SK-N-SH treated with all-trans-retinoic acid at 6 μM for 48 hours (cell line): Measurements from ENCODE around the gene NSD1.

ENCODE experiments used
- ATAC-seq: fragments of 200-7000 bp; cut with Tn5 transposase; 3 replicates; pipeline ENCODE4 v1.9.1; 2020; ENCODE audit warnings: mild to moderate bottlenecking, moderate library complexity
- CSDC2 ChIP-seq: fragments of 250-450 bp; sonication (Bioruptor Pico); IDR thresholded peaks from 2 replicates; pipeline ENCODE4 v1.5.0; 2020; ENCODE audit warnings: mild to moderate bottlenecking, moderate library complexity
- CSRNP3 ChIP-seq: fragments of 250-450 bp; sonication (Bioruptor Pico); IDR thresholded peaks from 2 replicates; pipeline ENCODE4 v1.5.1; 2021; ENCODE audit warnings: mild to moderate bottlenecking, moderate library complexity
- ESRRG ChIP-seq: fragments of 250-450 bp; sonication (Bioruptor Pico); IDR thresholded peaks from 2 replicates; pipeline ENCODE4 v1.6.1; 2021; ENCODE audit warnings: mild to moderate bottlenecking
- ISL1 ChIP-seq: fragments of 250-450 bp; sonication (Bioruptor Pico); IDR thresholded peaks from 2 replicates; pipeline ENCODE4 v2.1.2; 2022; ENCODE audit warnings: mild to moderate bottlenecking, moderate library complexity
- OSR1 ChIP-seq: fragments of 250-450 bp; sonication (Bioruptor Pico); IDR thresholded peaks from 2 replicates; pipeline ENCODE4 v1.8.0; 2022; ENCODE audit warnings: moderate library complexity, mild to moderate bottlenecking, inconsistent platforms
- PPARA ChIP-seq: fragments of 250-450 bp; sonication (Bioruptor Pico); IDR thresholded peaks from 2 replicates; pipeline ENCODE4 v1.5.0; 2020; ENCODE audit warnings: mild to moderate bottlenecking, borderline replicate concordance
- RARB ChIP-seq: fragments of 250-450 bp; sonication (Bioruptor Pico); IDR thresholded peaks from 2 replicates; pipeline ENCODE4 v1.8.0; 2021; ENCODE audit warnings: mild to moderate bottlenecking, moderate library complexity
- SNAI2 ChIP-seq: fragments of 250-450 bp; sonication (Bioruptor Pico); IDR thresholded peaks from 2 replicates; pipeline ENCODE4 v1.5.0; 2020; ENCODE audit warnings: mild to moderate bottlenecking, moderate library complexity
- TOX ChIP-seq: fragments of 250-450 bp; sonication (Bioruptor Pico); IDR thresholded peaks from 2 replicates; pipeline ENCODE4 v1.8.0; 2021; ENCODE audit warnings: mild to moderate bottlenecking, moderate library complexity, borderline replicate concordance
- ZFP3 ChIP-seq: fragments of 250-450 bp; sonication (Bioruptor Pico); IDR thresholded peaks from 2 replicates; pipeline ENCODE4 v1.5.0; 2020; ENCODE audit warnings: mild to moderate bottlenecking, moderate library complexity
- ZFP30 ChIP-seq: fragments of 450-650 bp; formaldehyde crosslinking; IDR thresholded peaks from 2 replicates; pipeline ENCODE4 v1.5.0; 2022; ENCODE audit warnings: mild to moderate bottlenecking, moderate library complexity
- ZNF70 ChIP-seq: fragments of 450-650 bp; formaldehyde crosslinking; IDR thresholded peaks from 2 replicates; pipeline ENCODE4 v1.5.0; 2020; ENCODE audit warnings: mild to moderate bottlenecking, moderate library complexity
- ZNF8 ChIP-seq: fragments of 450-650 bp; formaldehyde crosslinking; IDR thresholded peaks from 2 replicates; pipeline ENCODE4 v1.5.0; 2020; ENCODE audit warnings: mild to moderate bottlenecking, moderate library complexity
- TF ChIP-seq, protein P1 (sequence below): fragments of 250-450 bp; sonication (Bioruptor Pico); IDR thresholded peaks from 2 replicates; pipeline ENCODE4 v1.8.0; 2020; ENCODE audit warnings: mild to moderate bottlenecking, moderate library complexity, borderline replicate concordance
- TF ChIP-seq, protein P2 (sequence below): fragments of 250-450 bp; sonication (Bioruptor Pico); IDR thresholded peaks from 2 replicates; pipeline ENCODE4 v1.5.1; 2020; ENCODE audit warnings: low read depth, mild to moderate bottlenecking, moderate library complexity
- TF ChIP-seq, protein P3 (sequence below): fragments of 250-450 bp; sonication (Bioruptor Pico); IDR thresholded peaks from 2 replicates; pipeline ENCODE4 v1.5.0; 2020; ENCODE audit warnings: mild to moderate bottlenecking, moderate library complexity
- TF ChIP-seq, protein P4 (sequence below): fragments of 250-450 bp; sonication (Bioruptor Pico); IDR thresholded peaks from 2 replicates; pipeline ENCODE4 v1.8.0; 2021; ENCODE audit warnings: low read depth, mild to moderate bottlenecking, moderate library complexity, borderline replicate concordance

Gene NSD1

GRCh38 chr5:177132136-177133095, 1.2 kb upstream of the NSD1 start:
- TF ChIP-seq ZFP3 (CRISPR knock-in tag), result no peak
- TF ChIP-seq, protein P1, sequence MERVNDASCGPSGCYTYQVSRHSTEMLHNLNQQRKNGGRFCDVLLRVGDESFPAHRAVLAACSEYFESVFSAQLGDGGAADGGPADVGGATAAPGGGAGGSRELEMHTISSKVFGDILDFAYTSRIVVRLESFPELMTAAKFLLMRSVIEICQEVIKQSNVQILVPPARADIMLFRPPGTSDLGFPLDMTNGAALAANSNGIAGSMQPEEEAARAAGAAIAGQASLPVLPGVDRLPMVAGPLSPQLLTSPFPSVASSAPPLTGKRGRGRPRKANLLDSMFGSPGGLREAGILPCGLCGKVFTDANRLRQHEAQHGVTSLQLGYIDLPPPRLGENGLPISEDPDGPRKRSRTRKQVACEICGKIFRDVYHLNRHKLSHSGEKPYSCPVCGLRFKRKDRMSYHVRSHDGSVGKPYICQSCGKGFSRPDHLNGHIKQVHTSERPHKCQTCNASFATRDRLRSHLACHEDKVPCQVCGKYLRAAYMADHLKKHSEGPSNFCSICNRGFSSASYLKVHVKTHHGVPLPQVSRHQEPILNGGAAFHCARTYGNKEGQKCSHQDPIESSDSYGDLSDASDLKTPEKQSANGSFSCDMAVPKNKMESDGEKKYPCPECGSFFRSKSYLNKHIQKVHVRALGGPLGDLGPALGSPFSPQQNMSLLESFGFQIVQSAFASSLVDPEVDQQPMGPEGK (CRISPR knock-in tag), result no peak
- TF ChIP-seq, protein P2, sequence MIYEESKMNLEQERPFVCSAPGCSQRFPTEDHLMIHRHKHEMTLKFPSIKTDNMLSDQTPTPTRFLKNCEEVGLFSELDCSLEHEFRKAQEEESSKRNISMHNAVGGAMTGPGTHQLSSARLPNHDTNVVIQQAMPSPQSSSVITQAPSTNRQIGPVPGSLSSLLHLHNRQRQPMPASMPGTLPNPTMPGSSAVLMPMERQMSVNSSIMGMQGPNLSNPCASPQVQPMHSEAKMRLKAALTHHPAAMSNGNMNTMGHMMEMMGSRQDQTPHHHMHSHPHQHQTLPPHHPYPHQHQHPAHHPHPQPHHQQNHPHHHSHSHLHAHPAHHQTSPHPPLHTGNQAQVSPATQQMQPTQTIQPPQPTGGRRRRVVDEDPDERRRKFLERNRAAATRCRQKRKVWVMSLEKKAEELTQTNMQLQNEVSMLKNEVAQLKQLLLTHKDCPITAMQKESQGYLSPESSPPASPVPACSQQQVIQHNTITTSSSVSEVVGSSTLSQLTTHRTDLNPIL (CRISPR knock-in tag), result no peak
- TF ChIP-seq, protein P3, sequence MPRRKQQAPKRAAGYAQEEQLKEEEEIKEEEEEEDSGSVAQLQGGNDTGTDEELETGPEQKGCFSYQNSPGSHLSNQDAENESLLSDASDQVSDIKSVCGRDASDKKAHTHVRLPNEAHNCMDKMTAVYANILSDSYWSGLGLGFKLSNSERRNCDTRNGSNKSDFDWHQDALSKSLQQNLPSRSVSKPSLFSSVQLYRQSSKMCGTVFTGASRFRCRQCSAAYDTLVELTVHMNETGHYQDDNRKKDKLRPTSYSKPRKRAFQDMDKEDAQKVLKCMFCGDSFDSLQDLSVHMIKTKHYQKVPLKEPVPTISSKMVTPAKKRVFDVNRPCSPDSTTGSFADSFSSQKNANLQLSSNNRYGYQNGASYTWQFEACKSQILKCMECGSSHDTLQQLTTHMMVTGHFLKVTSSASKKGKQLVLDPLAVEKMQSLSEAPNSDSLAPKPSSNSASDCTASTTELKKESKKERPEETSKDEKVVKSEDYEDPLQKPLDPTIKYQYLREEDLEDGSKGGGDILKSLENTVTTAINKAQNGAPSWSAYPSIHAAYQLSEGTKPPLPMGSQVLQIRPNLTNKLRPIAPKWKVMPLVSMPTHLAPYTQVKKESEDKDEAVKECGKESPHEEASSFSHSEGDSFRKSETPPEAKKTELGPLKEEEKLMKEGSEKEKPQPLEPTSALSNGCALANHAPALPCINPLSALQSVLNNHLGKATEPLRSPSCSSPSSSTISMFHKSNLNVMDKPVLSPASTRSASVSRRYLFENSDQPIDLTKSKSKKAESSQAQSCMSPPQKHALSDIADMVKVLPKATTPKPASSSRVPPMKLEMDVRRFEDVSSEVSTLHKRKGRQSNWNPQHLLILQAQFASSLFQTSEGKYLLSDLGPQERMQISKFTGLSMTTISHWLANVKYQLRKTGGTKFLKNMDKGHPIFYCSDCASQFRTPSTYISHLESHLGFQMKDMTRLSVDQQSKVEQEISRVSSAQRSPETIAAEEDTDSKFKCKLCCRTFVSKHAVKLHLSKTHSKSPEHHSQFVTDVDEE, result no peak
- TF ChIP-seq ZNF8 (CRISPR knock-in tag), result no peak
- no peak for TF ChIP-seq ESRRG (CRISPR knock-in tag)
- no peak for TF ChIP-seq SNAI2 (CRISPR knock-in tag)
- TF ChIP-seq RARB (CRISPR knock-in tag), result no peak
- no peak for TF ChIP-seq PPARA (CRISPR knock-in tag)
- no peak for TF ChIP-seq ZNF70
- no peak for TF ChIP-seq ISL1 (CRISPR knock-in tag)
- no peak for ATAC-seq

DNA sequence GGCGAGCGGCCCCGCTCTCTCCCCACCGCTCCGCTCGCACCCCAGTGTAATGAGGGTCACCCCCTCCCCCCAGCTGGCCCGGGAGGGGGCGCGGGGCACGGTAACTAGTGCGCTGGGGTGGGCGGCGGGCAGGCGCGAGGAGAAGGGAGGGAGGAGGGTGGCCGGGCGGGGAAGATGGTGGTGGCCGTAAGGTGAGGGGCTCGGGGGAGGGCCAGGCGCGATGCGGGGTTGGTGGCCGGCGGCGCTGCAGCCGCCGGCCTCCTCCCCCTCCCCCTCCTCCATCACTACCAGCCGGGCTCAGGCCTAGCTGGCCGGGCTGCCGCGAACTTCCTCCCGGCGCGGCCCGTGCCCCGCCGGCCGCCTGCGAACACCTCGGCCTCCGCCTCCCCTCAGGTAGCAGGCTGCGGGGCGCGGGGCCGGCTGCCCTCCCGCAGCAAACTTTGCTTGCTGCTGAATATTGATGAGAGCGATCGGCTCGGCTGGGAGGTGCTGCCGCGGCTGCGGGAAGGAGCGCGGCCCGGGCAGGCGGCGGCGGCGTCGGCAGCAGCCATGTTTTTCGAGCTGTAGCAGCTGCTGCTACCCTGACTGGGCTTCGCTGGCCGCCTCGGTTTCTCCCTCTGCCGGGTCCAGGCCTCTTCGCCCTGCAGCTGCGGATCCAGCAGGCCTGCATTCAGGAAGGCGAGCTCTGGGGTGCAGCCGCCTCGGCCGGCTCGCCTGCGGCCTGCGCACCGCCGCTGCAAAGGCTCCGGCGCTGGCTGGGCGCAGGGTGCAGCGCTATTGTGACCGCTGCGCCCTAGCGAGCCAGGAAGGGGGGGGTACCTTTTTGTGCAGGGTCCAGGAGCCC, 502 bp downstream of the NSD1 start:
- ATAC-seq, result peak; percentile 75

More for the DNA sequence above, 502 bp downstream of the NSD1 start:
- TF ChIP-seq OSR1 (CRISPR knock-in tag), result no peak
- no peak for TF ChIP-seq ZFP3 (CRISPR knock-in tag)
- TF ChIP-seq RARB (CRISPR knock-in tag), result no peak
- TF ChIP-seq CSDC2 (CRISPR knock-in tag), result no peak
- TF ChIP-seq CSRNP3 (CRISPR knock-in tag), result no peak
- TF ChIP-seq, protein P4, sequence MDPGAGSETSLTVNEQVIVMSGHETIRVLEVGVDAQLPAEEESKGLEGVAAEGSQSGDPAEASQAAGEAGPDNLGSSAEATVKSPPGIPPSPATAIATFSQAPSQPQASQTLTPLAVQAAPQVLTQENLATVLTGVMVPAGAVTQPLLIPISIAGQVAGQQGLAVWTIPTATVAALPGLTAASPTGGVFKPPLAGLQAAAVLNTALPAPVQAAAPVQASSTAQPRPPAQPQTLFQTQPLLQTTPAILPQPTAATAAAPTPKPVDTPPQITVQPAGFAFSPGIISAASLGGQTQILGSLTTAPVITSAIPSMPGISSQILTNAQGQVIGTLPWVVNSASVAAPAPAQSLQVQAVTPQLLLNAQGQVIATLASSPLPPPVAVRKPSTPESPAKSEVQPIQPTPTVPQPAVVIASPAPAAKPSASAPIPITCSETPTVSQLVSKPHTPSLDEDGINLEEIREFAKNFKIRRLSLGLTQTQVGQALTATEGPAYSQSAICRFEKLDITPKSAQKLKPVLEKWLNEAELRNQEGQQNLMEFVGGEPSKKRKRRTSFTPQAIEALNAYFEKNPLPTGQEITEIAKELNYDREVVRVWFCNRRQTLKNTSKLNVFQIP (CRISPR knock-in tag), result no peak
- TF ChIP-seq, protein P3, result no peak
- no peak for TF ChIP-seq ZFP30 (CRISPR knock-in tag)
- no peak for TF ChIP-seq TOX (CRISPR knock-in tag)
